D721Med (cell line): Measurements from ENCODE around the gene SRRM2.

Source experiments
- DNase-seq: peaks from one replicate; pipeline ENCODE4 v3.0.0; 2011; ENCODE audit warnings: low spot score; ENCODE audit not compliant: insufficient read length
- FAIRE-seq: peaks from 2 replicates; lab custom pipeline; 2011; peaks lifted over from hg19 to GRCh38; lab: Jason Lieb, UNC
- TF ChIP-seq, protein P1 (sequence below): IDR thresholded peaks from 2 replicates; pipeline ENCODE4 v1.5.1; 2012; ENCODE audit warnings: mild to moderate bottlenecking, control low read depth; ENCODE audit not compliant: insufficient read depth; ENCODE audit errors: missing control alignments

SRRM2 gene

DNA sequence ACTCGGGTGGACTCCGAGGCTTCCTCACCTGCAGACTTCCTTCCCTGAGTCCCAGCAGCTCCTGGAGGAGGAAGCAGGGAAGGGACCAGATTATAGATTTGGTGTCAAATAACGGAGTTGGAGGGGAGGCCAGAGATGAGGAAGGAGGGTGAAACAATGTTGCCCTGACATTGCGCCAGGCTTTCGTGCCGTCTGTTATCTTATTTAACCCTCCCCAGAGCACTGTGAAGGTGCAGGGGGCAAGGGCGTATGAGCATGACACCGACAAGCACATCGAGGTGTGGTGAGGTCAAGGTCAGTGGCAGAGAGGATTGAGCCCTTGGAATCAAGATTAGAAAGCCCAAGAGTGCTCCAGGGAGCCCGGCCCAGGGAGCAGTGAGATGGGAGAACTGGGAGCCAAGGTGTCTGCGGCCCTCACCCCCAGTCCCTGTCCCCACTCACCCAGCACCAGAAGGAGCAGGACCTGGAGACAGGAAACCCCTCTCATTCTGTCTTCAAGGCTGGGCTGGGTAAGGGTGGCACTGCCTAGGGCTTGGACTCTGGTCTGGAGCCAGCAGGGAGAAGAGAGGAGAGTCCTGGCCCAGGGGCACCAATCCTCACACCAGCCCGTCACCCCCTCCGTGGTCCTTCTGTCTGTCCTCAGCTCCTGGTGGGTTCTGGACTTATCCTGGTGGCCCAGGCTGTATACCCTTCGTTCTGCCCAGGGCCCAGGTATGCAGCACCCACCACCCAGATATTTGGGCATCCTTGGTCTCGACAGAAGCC is 33.8 kb downstream of the SRRM2 start:
- TF ChIP-seq, protein P1, sequence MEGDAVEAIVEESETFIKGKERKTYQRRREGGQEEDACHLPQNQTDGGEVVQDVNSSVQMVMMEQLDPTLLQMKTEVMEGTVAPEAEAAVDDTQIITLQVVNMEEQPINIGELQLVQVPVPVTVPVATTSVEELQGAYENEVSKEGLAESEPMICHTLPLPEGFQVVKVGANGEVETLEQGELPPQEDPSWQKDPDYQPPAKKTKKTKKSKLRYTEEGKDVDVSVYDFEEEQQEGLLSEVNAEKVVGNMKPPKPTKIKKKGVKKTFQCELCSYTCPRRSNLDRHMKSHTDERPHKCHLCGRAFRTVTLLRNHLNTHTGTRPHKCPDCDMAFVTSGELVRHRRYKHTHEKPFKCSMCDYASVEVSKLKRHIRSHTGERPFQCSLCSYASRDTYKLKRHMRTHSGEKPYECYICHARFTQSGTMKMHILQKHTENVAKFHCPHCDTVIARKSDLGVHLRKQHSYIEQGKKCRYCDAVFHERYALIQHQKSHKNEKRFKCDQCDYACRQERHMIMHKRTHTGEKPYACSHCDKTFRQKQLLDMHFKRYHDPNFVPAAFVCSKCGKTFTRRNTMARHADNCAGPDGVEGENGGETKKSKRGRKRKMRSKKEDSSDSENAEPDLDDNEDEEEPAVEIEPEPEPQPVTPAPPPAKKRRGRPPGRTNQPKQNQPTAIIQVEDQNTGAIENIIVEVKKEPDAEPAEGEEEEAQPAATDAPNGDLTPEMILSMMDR: no peak
- DNase-seq (no peak), FAIRE-seq (no peak)

DNA sequence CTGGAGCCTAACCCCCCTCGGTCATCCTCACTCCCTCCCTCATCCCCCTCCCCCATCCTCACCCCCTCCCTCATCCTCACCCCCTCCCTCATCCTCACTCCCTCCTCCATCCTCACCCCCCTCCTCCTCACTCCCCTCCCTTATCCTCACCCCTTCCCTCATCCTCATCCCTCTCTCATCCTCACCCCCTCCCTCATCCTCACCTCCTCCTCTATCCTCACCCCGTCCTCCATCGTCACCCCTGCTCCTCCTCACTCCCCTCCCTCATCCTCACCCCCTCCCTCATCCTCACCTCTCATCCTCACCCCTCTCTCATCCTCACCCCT is 34.4 kb downstream of the SRRM2 start:
- no peak for FAIRE-seq
- no peak for DNase-seq
- TF ChIP-seq, protein P1: no peak

DNA sequence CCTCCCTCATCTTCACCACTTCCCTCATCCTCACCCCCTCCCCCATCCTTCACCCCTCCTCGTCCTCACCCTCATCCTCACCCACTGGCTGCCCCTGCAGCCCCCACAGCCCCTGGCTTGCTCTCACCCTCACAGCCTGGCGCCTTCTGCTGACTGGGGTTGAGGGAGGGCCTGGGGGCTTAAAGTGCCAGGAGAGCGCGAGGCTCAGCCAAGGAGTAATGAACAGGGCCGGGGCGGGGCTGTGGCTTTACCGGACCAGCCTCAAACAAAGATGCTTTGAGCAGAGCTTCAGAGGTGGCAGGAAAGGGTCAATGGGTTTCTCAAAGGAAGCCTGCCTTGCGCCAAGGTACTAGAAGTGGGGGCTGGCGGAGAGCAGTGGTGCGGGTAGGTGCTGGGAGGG is 35.0 kb downstream of the SRRM2 start, which contains the start of gene PRSS33:
PRSS33 (minus strand) TSS at position 155 of the 400 bp plus-strand sequence. CDS start 1,013 bp downstream, outside the sequence.
- TF ChIP-seq, protein P1: no peak
- no peak for FAIRE-seq
- no peak for DNase-seq

DNA sequence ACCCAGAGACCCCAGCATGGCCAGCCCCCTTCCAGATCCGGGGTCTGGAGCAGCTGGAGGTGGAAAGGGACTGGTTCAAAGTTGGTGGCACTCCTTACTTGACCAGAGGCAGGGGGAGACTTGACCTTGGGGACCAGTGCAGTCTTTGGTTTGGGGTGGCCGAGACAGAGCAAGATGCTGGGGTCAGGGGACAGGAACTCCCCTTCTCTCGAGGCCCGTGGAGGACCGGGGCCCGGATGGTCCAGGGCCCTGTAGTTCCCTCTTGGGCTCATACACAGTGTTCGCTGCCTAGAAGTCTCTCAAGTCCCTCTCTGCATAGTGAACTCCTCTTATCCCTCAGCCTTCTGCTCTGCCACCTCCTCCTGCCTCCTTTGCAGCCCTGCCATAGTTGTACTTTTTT is 35.5 kb downstream of the SRRM2 start:
- no peak for DNase-seq
- no peak for FAIRE-seq
- TF ChIP-seq, protein P1: no peak

DNA sequence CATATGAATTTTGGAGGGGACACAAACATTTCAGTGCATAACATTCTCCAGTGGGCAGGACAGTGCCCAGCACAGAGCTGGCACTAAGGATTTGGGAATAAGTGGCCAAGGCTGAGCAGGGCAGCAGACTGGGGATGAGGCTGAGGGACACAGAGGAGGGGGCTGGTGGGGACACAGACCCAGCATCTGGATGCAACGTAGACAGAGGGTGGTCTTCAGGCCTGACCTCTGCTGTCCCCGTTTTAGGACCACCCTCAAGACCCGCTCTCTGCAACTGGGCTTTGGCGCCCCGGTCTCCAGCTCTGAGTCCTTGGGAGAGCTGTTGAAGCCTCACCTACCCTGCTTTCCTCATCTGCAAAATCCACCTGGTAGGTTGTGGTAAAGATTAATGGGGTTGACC is 38.2 kb downstream of the SRRM2 start:
- TF ChIP-seq, protein P1: no peak
- FAIRE-seq: no peak
- no peak for DNase-seq

DNA sequence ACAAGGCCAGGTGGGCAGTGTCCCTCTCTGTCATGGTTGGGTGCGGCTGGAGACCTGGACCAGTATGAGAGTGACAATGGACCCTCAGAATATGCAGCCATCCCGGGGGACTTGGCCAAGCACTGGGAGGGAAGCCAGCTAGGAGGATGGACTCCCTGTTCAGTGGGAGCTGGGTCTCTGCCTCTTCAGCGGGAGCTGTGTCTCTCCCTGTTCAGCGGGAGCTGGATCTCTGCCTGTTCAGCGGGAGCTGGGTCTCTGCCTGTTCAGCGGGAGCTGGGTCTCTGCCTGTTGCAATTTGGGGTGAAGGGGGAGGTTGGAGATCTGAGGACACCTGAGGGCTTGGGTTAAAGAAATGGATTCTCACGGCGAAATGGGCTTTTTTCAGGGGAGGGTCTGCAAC is 38.7 kb downstream of the SRRM2 start:
- TF ChIP-seq, protein P1: no peak
- no peak for DNase-seq
- FAIRE-seq: no peak

DNA sequence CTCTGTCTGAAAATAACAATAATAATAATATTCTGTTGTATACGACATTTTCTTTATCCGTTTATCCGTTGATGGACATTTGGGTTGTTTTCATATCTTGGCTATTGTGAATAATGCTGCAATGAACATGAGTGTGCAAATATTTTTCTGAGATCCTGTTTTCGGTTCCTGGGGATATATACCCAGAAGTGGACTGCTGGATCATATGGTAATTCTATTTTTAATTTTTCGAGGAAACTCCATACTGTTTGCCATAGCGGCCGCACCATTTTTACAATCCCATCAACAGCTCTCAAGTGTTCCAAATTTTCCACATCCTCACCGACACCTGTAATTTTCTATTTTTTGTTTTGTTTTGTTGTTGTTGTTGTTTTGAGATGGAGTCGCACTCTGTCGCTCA is 40.5 kb downstream of the SRRM2 start:
- DNase-seq (no peak), FAIRE-seq (no peak)
- TF ChIP-seq, protein P1: no peak
